Measurements from ENCODE around the gene ADNP2.

- TF ChIP-seq, protein P1, sequence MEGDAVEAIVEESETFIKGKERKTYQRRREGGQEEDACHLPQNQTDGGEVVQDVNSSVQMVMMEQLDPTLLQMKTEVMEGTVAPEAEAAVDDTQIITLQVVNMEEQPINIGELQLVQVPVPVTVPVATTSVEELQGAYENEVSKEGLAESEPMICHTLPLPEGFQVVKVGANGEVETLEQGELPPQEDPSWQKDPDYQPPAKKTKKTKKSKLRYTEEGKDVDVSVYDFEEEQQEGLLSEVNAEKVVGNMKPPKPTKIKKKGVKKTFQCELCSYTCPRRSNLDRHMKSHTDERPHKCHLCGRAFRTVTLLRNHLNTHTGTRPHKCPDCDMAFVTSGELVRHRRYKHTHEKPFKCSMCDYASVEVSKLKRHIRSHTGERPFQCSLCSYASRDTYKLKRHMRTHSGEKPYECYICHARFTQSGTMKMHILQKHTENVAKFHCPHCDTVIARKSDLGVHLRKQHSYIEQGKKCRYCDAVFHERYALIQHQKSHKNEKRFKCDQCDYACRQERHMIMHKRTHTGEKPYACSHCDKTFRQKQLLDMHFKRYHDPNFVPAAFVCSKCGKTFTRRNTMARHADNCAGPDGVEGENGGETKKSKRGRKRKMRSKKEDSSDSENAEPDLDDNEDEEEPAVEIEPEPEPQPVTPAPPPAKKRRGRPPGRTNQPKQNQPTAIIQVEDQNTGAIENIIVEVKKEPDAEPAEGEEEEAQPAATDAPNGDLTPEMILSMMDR (IDR thresholded peaks at IDR 0.05): no peak
- TF ChIP-seq POLR2A (IDR thresholded peaks at IDR 0.05): no peak
Measured at GRCh38 chr18:80137137-80137536, 28.1 kb downstream of the ADNP2 start.
